ENCODE results near the gene HFE. TPM values are rescaled to one million over a fixed set of nuclear protein-coding genes. Genes with fewer than 3 reads are reported as not detected.

HFE gene
- total and polyA plus RNA-seq, 10 of the 15 experiments (the other 5 are each of a cell fraction or from before 2014, with no cell fraction given) = 0.52 to 5.9 (median 1.7) TPM

DNA sequence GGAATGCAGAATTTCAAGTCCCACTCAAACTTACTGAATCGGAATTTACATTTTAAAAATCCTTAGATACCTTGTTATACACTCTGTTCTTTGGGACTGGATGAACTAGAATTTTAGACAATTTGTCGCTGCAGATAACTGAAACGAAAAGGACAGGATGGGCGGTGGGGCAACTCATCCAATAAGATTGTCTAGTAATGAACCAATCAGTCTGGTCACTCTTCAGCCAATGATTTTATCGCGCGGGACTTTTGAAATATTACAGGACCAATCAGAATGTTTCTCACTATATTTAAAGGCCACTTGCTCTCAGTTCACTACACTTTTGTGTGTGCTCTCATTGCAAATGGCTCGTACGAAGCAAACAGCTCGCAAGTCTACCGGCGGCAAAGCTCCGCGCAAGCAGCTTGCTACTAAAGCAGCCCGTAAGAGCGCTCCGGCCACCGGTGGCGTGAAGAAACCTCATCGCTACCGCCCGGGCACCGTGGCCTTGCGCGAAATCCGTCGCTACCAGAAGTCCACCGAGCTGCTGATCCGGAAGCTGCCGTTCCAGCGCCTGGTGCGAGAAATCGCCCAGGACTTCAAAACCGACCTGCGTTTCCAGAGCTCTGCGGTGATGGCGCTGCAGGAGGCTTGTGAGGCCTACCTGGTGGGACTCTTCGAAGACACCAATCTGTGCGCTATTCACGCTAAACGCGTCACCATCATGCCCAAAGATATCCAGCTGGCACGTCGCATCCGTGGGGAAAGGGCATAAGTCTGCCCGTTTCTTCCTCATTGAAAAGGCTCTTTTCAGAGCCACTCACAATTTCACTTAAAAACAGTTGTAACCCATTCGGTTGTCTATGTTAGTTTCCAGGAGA lies 41.9 kb upstream of the HFE start (continued):
- TF ChIP-seq ZZZ3 (IDR thresholded peaks at IDR 0.05; ENCODE audit: control insufficient read depth, insufficient read length, low read depth) (no peak), SREBF2 (IDR thresholded peaks at IDR 0.05; ENCODE audit: low read length) (no peak), NBN (IDR thresholded peaks at IDR 0.05) (peak; percentile 70; the same call in 1 of the 2 replicates), STAT1 (conservative IDR thresholded peaks at IDR 0.05) (0 out of 2 replicates have a peak, but pooled peaks have one; percentile 13), BRCA1 (IDR thresholded peaks at IDR 0.05; ENCODE audit: low read depth, low read length) (no peak), NRF1 (conservative IDR thresholded peaks at IDR 0.05; ENCODE audit: low read depth, low read length) (no peak), JUND (IDR thresholded peaks at IDR 0.05; ENCODE audit: low read depth, low read length) (no peak)
- TF ChIP-seq, protein P1, sequence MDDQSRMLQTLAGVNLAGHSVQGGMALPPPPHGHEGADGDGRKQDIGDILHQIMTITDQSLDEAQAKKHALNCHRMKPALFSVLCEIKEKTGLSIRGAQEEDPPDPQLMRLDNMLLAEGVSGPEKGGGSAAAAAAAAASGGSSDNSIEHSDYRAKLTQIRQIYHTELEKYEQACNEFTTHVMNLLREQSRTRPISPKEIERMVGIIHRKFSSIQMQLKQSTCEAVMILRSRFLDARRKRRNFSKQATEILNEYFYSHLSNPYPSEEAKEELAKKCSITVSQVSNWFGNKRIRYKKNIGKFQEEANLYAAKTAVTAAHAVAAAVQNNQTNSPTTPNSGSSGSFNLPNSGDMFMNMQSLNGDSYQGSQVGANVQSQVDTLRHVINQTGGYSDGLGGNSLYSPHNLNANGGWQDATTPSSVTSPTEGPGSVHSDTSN (IDR thresholded peaks at IDR 0.05; ENCODE audit: insufficient replicate concordance, low read depth, low read length) = peak; percentile 35
- TF ChIP-seq, protein P2, sequence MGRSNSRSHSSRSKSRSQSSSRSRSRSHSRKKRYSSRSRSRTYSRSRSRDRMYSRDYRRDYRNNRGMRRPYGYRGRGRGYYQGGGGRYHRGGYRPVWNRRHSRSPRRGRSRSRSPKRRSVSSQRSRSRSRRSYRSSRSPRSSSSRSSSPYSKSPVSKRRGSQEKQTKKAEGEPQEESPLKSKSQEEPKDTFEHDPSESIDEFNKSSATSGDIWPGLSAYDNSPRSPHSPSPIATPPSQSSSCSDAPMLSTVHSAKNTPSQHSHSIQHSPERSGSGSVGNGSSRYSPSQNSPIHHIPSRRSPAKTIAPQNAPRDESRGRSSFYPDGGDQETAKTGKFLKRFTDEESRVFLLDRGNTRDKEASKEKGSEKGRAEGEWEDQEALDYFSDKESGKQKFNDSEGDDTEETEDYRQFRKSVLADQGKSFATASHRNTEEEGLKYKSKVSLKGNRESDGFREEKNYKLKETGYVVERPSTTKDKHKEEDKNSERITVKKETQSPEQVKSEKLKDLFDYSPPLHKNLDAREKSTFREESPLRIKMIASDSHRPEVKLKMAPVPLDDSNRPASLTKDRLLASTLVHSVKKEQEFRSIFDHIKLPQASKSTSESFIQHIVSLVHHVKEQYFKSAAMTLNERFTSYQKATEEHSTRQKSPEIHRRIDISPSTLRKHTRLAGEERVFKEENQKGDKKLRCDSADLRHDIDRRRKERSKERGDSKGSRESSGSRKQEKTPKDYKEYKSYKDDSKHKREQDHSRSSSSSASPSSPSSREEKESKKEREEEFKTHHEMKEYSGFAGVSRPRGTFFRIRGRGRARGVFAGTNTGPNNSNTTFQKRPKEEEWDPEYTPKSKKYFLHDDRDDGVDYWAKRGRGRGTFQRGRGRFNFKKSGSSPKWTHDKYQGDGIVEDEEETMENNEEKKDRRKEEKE (IDR thresholded peaks at IDR 0.05) = peak; percentile 65; the same call in 1 of the 2 replicates

Data from GM12878 (cell line).